8988T (cell line): Measurements from ENCODE around the gene TEX51.

Experiments used
- DNase-seq: peaks from one replicate; pipeline ENCODE4 v3.0.0; 2011

The TEX51 gene

GRCh38 chr2:126879348-126880298, 19.1 kb upstream of the TEX51 start:
- no peak for DNase-seq

GRCh38 chr2:126880324-126880723, 18.4 kb upstream of the TEX51 start:
- DNase-seq, result no peak

DNA sequence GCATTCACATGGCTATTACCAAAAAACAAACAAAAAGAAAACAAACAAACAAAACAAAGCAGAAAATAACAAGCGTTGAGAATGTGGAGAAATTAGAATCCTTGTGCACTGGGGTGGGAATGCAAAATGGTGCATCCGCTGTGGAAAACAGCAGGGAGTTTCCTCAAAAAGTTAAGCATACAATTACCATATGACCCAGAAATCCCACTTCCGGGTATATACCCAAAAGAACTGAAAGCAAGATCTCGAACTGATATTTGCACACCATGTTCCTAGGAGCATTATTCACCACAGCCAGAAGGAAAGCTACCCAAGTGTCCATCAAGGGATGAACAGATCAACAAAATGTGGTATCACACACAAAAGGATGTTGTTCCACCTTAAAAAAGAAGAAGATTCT, 17.9 kb upstream of the TEX51 start:
- DNase-seq, result no peak

DNA sequence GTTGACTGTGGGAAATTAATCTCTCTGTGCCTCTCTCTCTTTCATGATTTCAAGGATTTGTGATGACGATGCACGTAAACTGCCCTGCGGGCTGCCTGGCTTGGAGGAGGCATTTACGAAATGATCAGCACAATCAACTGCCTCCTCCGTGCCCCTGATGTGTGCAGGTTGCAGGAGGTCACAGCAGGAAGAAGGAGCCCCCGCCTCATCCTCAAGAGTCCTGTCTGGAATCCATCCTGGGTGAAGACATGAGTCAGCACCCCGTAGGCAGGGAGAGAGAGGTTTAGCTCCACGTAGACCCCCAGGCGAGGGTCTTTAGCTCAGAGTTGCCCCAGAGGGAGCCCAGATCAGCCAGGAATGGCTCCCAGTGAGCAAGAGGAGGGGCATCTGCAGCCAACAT, 17.1 kb upstream of the TEX51 start:
- no peak for DNase-seq

DNA sequence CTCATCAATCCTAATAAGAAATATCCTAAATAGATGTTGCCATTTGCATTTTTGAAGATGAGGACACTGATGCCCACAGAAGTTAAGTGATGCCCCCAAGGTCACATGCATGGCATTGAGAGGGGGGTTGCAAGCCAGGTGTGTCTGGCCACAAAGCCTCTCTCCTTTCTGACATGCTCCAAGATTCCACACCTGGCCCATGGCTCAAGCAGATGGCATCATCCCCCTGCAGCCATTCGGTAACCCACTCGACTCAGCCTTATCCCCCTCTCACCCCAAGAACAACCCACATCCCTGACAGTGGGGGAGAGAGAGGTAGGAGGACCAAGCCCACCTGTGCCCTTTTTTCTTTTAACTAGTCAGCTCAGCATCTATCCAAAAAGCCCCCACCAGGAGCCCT, 16.5 kb upstream of the TEX51 start:
- no peak for DNase-seq

- no peak for DNase-seq
These were observed 15.7 kb upstream of the TEX51 start for GRCh38 chr2:126882736-126883665.

DNA sequence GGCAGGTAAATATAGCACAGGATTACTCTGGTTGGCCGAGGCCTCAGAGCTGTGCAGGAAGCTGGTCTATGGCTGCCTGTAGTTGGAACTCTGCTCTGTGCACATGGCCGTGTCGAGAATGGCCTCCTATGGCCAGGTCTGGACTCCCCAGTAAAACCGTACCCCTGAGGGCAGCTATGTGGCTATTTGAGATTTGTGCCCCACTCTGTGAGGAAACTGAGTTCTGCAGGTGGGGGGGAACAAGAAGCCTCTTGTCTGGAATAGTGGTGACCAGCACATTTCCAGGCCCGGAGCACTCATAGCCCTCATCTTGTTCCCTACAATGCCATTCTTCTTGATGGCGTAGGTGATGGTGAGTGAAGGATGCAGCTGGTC, 15.0 kb upstream of the TEX51 start:
- DNase-seq, result no peak

GRCh38 chr2:126884861-126885750, 13.6 kb upstream of the TEX51 start:
- DNase-seq, result no peak

DNA sequence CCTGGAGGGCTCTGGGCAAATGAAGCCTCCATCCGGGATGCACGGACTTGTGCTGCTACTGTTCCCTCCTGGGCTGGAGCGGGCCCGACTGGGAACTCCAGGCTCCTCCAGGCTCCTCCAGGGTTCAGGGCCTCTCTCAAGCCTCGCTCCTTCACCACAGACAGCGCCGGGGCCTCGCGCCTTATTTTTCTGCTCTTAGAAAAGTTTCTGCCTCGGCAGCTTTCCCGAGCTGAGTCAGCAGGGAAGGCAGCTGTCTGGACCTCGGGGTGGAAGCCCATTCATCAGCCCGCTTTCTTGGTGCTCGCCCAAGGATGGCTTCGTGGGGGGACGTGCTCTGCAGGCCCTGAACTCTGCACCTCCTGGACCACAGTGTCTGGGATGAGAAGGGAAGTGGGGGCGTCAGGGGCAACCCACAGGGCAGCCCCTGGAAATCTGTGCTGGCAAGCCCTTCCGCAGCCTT, 12.9 kb upstream of the TEX51 start:
- no peak for DNase-seq

DNA sequence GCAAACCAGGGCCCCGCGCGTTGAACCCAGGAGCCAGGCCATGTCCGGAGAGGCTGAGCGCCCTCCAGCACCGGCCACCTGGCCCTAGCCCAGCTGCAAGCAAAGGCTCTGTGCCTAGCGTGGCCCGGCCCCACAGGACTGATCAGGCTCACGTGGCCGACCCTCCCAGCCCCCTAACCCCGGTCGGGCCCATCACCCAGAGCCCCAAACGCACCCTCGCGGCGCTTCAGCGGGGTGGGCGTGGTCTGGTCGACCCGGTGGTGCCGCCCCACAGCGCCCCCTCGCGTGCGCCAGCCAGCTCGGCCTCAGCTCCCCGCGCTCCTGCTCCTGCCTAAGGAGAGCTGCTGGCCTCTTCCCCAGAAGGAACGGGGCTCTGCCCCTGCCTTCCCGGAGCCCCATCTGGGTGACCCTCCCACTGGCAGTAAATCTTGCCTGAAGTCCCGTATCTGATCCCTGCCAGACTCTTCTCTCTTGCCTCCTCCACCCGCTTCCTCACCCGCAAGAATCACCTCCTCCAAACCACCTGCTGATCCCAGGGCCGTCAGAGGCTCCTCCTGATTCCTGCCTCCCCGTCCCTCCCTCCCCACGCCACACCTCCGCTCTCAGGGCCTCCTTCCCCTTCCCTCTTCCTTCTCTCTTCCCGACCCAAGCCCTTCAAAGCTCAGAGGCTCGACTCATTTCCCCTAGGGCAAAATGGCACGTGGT, 12.3 kb upstream of the TEX51 start:
- no peak for DNase-seq

DNA sequence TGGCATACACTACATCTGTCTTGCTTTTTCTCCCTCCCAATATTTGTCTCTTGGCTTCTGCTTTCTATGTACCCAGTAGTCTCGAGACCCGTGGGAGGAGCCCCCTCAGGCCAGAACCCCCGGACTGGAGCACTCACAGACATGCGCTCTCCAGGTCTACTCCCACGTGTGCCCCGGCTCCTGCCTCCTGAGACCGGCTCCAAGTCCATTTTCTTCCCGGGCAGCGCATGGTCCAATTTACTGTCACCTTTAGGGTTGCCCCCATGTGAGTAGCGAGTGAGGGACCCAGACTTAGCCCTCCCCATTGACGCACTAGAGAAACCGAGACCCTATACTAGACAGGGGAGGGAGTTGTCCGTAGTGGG, 11.8 kb upstream of the TEX51 start:
- DNase-seq, result no peak

DNA sequence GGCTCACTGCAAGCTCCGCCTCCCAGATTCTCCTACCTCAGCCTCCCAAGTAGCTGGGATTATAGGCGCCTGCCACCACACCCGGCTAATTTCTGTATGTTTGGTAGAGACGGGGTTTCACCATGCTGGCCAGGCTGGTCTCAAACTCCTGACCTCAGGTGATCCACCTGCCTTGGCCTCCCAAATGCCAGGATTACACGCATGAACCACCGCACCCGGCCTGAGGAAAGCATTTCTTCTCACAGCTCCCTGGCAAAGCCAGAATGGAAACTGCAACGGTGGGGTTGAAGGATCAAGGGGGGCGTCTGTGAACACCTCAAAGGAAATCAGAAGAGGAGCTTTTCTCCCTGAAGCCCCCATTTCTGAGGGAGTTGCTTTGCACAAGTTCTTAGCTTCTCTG, 11.2 kb upstream of the TEX51 start:
- DNase-seq, result no peak

- no peak for DNase-seq
These were observed 10.6 kb upstream of the TEX51 start for GRCh38 chr2:126888046-126888445.

- DNase-seq, result no peak
These were observed 9.6 kb upstream of the TEX51 start for GRCh38 chr2:126889071-126889470.

- no peak for DNase-seq
These were observed 9.1 kb upstream of the TEX51 start for GRCh38 chr2:126889496-126890135.

GRCh38 chr2:126890136-126890510, 8.6 kb upstream of the TEX51 start:
- DNase-seq, result no peak

DNA sequence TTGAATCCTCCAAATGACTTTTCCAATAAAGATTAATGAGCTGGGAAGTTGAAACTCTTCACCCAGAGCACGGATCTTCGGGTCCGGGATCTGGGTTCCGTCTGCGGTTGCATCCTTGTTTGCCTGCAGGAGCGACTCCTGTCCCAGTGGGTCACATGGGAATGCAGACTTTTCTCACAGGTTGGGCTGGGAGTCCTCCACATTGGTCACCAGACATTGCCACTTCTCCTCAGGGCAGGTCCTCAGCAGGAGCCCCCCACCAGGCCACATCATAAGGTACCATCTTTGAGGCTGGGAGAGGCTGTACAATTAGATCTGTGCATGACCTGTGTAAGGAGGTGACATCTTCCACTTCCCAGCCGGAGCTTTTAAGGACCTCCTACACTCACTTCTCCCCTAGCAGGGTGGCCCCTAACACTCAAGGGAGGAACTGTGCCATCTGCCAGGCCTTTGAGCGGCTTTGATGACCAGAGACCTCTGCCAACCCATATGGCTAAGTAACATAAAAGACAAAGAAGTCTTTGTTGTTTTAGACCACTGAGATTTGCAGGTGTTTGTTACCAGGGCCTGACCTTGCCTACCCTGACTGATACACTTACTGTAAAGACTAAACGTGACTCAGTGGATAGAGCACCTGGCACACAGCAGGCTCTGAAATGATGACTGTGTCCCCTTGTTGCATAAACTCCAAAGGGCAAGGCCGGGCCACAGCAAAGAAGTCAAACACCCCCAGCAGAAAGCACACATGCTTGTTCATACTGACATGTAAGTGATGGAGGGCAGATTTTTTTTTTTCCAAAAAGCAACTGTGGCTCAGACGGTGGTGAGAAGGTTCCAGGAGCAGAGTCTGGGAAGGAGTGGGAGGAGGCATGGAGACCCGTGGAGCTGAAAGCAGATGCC, 7.9 kb upstream of the TEX51 start:
- DNase-seq, result no peak

DNA sequence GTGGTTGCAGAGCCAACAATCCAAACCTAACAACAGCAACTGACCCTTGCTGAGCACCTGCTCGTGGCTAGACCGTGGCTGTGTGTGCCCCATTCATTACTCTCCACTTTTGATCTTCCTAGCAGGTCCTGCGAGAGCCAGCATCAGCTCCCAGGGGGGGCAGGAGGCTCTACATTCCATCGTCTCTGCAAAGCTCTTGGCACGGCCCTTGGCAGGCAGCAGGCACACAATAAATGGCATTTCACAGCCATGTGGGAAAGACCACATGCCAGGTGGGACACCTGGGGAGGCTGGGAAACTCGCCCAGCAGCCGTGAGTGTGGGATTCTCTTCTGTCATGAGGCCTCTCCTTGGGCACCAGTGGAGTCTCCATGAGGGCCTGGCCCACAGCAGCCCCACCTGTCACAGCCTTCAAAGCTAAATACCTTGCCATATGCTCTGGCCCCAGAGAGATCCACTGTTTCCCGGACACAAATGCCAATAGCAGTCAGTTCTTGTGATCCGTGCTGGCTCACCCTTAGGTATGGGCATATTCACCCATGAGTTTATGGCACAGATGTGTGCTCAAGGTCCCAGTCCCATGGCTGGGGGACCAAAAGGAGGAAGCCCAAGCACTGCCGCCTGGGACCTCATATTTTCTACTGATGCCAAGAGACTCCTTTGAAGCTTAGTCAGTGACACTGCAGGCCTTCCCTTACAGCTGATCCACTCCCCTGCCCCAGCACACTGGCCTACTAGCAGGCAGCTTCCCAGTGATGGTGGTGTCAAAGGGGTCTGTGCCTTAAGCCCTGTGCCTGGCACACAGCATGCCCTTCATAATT, 6.8 kb upstream of the TEX51 start:
- DNase-seq, result no peak

DNA sequence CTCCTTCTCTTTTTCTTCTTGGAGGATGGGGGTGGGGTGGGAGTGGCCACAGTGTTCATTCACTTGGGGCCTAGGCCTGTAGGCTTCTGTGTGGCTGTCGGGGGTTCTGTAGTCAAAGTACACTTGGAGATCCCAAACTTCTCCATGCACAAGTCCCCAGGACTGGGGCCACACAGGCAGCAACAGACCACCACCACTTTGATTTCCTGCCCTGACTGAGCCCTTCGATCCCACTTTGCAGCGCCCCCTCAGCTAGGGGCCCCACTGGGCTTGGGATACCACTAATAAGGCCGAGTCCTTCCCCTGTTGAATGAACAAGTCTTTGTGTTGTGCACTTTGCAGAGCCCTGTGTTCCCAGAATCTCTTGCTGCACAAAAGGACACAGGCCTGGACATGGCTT, 5.5 kb upstream of the TEX51 start:
- no peak for DNase-seq

DNA sequence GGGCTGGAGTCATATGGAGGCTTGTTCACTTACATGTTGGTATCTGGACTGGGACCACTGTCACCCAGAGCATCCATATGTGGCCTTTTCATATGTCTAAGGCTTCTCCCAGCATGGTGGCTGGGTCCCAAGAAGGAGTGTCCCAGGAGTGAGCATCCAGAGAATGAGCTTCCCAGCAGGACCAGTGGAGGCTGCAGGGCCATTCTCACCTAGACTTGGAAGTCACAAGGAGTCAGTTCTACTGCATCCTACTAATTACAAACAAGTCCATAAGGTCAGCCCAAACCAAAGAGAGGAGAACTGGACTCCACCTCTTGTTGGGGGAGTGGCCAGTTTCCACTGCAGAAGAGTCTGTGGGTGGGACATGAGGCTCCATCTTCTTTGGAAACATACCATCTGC, 5.1 kb upstream of the TEX51 start:
- no peak for DNase-seq
